Measurements from ENCODE around the gene AK8.
"Not testable (repeated sequence)": the region's sequence is repeated elsewhere in the genome, so short reads cannot be mapped to it uniquely, and the experiment has no call there.

- TF ChIP-seq EZH2 (IDR thresholded peaks at IDR 0.05; ENCODE audit: borderline replicate concordance, low read length); CTCF (IDR thresholded peaks at IDR 0.05; ENCODE audit: low read length): not testable (repeated sequence)
Observed at GRCh38 chr9:132718381-132718928, 159.6 kb downstream of the AK8 start.

All from OCI-LY1 (cell line).